HT-29 (cell line): ENCODE data around the gene NDUFS7. TPM values are rescaled to one million over a fixed set of nuclear protein-coding genes. Genes with fewer than 3 reads are reported as not detected.
"Not testable (repeated sequence)": the region's sequence is repeated elsewhere in the genome, so short reads cannot be mapped to it uniquely, and the experiment has no call there.

Source experiments
- DNase-seq: peaks from one replicate; pipeline ENCODE4 v3.0.0-alpha.2; 2015; ENCODE audit warnings: low spot score
- total RNA-seq: library from RNA; depleted of rRNA; stranded (reverse); fragments of >200 nt; shearing (Covaris generic); gene quantifications from 2 replicates; pipeline ENCODE4 v1.2.3, GENCODE V29; 2014

NDUFS7 gene
- total RNA-seq, 1 experiment from 2014 or later: 133 TPM

DNA sequence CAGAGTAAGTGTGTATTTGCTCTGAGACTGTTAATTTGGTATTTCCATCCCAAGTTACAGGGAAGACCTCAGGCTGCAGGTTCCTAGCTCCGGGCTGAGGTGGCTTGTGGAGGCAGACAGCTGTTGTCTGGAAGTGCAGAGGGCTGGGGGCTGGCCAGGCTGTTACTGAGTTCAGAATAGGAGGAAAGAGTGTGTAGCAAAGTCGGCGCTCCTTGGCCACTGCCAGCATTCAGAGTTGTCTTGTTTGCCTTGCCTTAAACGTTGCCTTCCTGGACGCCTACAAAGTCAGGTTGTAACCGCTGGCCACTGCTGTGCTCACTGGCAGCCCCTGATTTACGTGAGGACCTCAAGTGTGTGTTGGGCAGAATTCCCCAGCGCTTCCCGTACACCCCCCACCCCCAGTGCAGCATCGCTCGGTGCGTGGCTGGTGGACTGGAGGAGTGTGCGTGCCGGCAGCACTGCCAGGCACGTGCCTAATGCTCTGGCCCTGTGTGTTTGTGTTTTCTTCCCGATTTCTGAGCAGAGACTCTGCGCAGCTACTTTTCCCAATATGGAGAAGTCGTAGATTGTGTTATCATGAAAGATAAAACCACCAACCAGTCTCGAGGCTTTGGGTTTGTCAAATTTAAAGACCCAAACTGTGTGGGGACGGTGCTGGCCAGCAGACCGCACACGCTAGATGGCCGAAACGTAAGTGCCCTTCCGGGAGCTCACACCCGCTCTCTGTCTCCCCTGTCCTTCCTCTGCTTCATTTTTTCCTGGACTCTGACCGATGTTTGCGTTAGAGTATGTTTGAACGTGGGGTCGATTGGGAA is 34.2 kb downstream of the NDUFS7 start:
- DNase-seq: no peak

DNA sequence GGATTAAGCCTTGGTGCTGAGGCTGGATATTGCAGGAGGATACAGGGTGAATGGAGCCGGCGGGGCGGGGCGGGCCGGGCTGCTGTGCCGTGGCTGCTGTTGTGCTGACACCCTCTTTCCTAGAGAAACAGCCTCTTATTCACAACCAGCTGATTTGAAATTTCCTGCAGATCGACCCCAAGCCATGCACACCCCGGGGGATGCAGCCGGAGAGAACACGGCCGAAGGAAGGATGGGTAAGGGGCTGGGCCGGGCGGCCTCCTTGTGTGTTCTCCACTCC is 34.7 kb downstream of the NDUFS7 start:
- DNase-seq: no peak

DNA sequence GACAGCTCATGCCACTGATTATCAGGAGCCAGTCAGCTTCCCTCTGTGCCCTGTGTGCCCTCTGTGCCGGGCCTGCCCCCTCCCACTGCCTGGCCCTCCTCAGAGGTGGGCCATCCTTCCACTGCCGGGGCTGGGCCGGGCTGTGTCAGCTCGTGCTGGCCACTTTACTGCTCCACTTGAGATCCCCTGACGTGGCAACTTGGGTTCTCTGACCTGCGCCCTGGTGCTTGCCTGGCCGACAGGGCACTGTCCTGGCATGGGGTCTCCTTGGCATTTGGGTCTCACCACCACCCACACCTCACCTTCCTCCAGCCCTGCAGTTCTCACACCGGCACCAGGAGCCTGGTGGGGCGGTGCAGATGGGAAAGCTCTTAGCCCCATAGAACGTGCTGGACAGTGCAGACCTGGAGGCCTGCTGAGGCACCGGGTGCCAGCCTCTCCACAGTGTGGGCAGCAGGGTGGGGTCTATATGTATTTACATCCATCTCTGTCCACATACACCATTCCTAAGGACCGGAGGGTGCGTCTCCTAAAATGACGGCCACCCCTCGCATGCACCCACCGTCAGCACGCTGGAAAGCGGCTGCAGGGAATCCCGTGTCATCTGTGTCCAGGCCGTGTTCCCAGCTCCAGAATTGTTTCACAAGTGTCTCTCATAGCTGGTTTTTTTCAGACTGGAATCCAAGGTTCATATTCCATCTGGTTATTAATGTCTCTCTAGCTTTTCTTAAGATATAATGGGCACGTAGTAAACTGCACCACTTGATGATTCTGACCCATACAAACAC is 35.4 kb downstream of the NDUFS7 start:
- no peak for DNase-seq

DNA sequence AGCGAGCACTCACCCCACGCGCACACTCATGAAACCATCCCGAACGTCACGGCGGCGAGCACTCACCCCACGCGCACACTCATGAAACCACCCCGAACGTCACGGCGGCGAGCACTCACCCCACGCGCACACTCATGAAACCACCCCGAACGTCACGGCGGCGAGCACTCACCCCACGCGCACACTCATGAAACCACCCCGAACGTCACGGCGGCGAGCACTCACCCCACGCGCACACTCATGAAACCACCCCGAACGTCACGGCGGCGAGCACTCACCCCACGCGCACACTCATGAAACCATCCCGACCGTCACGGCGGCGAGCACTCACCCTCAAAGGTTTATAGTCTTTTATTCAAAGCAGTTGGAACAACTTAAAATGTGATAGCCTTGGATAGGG is 36.4 kb downstream of the NDUFS7 start:
- not testable (repeated sequence) for DNase-seq

DNA sequence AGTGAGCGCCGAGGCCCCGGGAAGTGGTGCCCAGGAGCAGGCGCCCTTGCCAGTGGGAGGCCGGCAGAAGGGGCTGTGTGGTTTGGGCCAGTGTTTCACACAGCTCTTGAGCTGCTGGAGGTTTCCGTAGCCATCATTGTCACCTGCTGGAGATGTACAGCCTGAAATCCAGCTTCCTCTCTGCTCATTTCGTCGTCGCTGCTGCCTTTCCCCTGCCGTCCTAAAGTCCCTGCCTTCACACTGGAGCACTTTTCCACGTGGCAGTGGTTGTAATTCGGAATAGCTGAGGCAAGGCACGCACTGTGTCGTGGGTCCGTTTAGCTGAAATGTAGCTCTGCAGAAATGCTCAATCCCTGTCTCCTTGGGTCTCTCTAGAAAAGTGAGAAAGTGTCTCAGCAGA is 36.9 kb downstream of the NDUFS7 start:
- no peak for DNase-seq

DNA sequence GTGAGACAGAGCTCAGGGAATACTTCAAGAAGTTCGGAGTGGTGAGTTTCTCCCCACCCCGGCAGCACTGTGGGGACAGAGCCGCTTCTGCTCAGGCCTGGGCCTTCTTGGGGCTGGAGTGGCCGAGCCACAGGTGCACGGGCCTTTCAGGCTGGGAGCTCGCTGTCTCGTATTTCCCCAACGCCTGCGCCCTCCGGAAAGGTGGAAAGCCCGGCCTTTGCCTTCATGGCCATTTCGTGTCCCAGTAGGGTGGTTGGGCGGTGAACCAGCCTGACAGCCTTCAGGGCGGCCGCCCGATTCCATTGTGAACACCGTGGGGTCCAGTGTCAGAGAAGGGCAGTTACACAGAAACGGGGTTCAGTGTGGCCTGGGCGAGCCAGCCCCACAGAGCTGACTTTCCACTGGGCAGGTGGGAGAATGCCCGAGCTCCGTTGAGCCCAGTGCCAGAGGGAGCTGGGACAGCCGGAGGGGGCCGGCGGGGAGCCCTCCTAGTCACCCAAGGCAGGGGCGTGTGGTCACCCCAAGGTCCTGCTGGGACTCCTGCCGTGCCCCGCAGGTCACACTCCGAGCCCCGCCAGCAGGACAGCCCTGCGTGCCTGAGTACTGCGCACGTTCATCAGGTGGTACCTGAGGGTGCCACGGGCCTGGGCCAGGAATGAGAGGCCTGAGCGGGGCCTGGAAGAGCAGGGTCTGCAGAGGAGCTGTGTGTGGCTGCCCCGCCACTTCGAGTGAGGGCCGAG is 37.7 kb downstream of the NDUFS7 start:
- no peak for DNase-seq

DNA sequence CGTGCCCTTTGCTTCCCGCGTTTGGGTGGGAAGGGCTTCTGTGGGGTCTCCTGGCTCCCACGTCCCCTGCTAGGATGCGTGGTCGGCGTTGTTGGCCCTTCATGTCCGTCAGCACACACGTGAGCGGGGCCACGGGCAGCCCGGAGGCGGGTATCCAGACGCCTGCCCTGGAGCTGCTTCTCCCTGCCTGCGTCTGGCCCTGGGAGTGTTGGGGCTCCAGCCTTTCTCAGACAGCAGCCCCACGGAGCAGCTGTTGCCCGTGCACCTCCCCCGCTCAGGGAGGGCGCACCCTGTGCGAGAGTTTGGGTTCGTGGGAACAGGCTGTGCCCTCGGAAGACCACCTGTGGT is 38.2 kb downstream of the NDUFS7 start:
- no peak for DNase-seq

DNA sequence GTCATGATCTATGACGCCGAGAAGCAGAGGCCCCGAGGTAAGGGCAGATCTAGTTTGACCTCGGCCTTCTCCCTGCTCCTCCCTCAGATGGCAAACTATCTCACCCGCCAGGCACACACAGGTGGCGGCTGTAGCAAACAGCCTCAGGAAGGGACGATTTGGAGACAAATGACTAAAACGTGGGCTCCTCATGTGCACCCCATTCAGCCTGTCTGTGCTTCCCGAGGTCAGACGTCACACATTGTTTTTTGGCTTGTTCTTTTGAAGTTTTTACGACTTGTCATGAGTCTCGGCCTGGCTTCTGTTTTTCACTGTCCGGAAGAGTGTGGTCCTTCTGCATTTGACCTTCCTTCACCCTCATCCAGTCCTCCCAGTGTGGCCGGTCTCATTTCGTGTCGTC is 38.7 kb downstream of the NDUFS7 start:
- no peak for DNase-seq

DNA sequence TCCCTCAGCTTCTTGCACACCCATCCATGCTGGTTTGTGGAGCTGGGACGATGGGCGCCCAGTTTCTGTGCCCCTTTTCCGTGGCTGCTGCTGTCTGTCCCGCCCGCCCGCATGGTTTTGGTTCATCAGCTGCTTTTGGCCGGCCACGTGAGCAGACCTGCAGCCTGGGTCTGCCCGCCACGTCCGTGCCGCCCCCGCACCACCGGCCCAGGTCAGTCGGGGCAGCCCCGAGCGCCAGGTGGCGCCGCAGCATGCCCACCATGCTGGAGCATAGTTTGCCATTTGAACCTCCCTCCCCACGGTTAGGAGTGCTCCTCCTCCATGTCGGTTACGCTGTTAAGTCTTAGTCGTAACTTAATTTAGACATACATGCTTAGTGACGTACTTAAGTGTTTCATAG is 39.2 kb downstream of the NDUFS7 start:
- DNase-seq: no peak

DNA sequence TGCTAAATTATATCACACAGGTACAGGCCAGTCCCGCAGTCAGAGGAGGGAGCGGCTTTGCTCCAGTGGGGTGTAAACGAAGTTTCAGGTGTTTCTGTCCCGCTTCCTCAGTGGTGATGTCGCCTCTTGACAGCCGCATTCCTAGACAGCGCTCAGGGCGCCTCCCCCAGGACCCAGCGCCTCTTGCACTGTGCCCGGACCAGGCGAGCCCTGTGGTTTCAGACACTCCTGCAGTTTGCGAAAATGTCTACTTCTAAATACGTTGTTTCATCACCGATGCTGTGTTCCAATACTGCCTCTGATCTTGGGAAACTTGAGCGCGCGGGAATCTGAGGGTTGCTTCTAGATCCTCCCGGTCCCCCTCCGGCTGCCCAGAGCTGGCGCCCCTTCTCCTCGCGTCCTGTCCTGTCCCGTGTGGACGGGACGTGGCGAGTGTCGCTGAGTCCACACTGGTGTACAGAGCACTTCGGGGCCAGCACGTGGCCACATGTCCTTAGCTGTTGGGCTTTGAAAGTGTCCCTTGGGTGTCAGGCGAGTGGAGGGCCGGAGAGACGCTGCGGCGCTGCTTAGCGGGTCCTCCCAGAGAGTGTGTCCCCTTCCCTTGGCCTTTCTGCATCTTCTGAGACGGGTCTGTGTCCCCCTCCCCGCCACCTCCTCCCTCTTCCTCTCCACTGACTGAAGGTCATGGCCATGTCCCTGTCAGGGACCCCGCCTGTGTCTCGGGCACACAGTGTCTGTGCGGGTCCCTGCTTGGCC is 39.9 kb downstream of the NDUFS7 start:
- DNase-seq: no peak

DNA sequence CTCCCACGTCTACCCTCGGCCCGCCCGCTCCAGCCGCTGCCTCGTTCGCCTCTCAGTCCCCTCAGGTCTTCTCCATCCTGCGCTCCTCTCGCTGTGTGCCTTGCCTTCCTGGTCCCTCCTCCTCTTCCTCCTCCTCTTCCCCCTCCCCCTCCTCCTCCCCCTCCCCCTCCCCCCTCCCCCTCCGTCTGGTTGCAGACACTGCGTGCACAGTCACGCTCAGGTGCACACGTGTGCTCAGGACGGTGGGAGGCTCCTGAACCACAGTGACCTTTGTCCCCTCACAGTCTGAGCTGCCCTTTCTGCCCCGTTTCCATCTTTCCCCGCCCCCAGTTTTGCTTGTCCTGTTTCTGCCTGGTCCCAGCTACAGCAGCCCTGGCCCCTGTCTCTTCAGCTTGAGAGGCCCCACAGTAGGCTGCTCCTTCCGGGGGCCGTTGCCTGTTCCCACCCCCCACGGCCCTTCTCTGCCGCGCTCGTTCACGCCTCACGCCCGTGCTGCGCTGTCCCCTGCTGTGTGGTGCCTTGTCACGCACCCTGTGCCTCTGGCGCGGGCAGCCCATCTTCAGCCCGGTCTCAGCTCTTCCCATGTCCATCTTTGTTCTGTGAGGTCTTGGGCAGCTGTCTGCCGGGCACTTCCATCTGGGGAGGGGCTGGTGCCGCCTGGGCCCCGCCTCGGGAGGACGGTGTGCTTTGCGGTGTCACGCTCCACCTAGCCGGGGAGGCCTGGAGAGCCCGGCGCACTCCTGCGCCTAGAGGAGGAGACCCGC is 40.7 kb downstream of the NDUFS7 start:
- no peak for DNase-seq

DNA sequence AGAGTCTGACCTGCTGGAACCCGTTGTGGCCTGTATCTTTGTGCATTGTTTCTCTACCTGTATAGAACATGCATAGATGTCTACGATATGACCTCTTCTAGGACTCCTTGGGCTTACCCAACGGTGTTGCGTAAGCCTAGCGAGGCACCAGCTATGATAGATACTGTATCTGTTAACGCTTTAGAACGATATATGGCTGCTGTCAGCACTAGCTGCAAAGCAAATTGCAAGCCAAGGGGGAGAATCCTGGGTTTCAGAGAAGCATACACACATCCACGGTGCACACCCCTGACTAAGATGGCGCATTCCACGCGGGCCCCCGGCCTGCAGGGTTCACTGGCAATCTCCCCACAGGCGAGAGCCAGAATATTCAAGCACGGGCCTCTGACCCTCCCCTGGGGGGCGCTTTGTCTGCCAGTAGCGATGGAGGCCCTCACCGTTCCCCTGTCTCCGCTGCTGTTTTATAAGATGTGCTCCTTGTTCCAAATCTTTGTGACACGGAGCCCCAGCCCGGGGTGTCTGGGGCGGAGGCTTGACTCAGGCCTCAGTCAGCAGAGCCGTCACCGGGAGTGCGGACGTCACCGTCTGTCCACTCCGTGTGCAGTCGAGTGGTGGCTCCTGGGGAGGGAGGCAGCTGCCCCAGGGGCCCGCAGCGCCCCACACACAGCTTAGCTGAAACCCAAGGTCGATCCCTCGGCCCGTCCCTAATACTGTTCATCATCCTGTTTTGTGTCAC is 41.6 kb downstream of the NDUFS7 start:
- DNase-seq: no peak

DNA sequence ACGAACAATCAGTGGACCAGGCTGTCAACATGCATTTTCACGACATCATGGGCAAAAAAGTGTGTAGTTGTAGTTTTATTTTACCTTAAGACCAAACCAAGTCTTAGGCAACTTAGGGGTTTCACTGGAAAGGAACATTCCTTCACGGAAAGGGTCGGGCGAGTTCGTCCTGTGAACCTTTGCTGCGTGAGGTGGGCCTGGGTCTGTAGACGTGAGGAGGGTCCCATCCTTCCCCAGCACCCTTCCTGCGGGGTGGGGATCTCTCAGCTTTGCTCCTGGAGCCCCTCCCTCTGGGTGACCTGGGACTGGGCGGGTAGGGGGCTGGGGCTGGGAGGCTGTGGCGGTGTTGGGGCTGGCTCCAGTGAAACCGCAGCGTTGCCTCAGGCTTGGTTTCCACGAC is 42.2 kb downstream of the NDUFS7 start:
- DNase-seq: no peak

DNA sequence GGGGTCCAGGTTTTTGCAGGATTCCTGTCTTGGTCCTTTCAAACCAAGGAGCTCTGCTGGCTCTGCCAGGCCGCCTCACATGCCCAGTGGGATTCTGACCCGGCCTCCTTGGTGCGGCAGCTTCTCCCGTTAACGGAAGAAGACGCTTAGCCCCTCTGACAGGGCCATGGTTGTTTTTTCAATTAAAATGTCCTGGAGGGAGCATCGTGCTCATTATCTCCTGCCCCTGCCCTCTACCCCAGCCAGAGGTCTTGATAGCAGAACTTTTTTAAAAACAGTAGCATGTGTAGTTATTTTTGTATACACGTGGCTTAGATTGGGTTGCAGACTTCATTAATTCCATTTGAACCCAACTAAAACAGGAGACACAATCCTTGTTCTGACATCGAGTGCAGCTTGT is 43.0 kb downstream of the NDUFS7 start:
- DNase-seq: no peak

DNA sequence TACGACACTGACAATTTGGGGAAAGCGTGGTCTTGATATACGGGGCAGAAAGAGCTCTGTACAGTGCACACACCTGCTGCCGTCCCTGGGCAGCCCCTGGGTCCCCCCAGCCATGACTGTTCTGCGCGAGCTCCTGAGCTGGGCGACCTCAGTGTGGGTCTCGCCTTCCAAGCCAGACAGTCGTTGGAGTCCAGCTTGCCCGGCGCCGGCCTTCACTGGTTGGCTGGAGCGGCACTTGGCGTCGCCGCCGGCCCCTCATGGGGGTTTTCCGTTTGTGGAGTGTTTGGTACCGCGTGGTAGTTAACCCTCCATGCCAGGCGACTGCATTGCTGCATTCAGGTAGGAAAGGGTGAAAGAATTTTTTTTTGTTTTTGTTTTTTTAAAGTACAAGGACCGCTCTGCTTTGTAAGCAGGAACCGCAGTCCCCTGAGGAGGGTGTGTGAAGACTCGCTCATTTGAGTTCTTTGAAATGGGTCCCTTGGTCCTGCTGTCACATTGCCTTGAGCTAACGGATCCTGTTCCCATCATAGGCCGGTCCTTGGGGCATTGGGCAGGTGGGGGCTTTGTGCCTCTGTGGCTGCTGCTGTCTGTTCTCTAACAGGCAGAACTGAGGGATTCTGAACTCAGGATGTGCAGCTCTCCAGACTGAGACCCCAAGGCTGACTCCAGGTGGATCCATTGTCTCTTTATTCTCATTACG is 43.7 kb downstream of the NDUFS7 start:
- no peak for DNase-seq

DNA sequence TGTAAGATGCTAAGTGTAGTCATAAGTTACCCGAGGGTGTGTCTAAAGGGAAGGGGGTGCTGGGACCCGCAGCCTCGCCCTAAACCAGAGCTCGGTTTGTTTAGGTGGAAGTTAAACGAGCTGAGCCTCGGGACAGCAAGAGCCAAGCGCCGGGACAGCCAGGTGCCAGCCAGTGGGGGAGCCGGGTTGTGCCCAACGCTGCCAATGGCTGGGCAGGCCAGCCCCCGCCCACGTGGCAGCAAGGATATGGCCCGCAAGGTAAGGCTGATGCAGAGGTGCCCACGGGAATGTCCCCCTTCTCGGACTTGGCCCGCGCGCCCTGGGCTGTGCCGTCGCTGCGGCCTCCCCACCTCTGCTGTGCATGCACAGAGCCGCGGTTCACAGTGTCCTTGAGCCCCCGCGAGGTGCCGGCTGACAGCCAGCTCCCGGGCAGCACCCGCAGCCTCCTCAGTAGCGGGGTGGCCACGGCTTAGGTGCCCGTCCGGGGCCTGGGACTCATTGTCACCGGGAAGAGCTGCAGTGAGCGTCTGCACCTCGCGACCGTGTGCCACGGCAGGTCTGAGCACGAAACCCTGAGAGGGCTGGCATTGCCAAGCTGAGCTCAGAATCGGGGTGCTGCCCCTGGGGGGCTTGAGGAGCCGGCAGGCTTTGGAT is 45.2 kb downstream of the NDUFS7 start:
- no peak for DNase-seq

DNA sequence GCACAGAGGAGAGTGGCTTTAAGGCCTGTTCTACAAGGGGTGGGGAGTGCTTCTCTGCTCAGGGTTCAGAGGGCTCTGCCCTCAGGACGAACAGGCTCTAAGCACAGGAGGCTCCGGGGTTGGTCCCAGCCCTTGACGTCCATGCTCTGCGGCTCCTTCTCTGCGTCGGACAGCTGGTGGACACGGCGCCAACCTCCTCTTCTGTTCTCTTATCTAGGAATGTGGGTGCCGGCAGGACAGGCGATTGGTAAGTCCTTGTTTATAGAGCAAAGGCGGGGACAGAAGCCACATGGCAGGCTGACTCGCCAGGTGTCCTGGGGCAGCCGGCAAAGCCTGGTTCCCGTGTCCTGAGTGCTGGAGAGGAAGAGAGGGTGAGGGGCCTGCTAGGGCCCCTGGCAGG is 46.0 kb downstream of the NDUFS7 start:
- peak; percentile 66 for DNase-seq

DNA sequence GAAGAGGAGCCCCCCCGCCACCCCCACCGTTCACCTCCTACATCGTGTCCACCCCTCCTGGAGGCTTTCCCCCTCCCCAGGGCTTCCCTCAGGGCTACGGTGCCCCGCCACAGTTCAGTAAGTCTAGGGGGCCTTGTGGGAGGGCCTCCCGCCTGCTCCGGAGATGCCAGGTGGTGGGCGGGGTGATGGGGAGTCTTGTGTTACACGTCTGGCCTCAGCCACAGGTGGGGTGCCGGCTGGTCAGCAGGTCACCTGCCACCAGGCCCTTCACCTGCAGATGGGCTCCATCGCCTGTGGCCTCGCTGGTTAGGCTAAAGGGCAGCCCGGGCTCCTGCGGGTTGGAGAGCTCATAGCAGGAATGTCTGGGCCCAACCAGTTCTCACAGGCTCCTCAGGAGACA is 46.5 kb downstream of the NDUFS7 start:
- no peak for DNase-seq

DNA sequence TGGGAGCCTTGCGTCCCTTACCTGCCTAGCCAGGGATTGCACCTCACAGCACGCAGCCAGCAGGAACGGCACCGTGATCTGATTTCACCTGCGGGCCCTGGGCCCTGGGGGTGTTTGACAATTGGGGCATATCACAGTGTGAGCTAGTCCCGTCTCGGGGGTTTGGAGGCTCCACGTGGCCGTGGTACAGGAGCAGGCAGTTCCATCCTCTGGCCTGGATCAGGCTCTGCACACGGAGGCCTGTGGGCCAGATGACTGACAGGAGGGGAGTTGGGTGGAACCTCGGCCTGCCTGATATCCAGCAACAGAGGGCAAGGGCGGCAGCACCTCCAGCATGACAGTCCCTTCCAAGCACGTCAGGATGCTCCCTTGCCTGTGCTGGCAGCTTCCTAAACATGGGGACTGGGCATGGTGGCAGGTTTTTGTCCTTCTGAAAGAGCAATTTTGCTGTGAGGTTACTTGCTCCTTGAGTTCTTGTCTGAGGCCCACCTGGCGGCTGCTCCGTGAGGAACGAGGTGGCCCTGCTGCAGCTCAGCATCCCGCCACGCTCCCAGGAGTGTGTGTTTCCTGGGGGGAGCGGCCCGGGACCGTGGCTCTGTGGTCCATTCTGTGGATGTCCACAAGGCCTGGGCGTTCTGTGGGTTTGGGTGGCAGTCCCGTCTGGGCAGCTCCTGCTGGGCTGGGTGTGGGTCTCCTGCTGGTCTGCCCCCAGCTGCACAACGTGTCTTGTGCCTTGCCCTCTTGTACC is 48.2 kb downstream of the NDUFS7 start:
- DNase-seq: no peak
